T-helper 22 cell (primary cell): ENCODE data around the gene EMID1.

ENCODE experiments used
- DNase-seq: peaks from one replicate; pipeline ENCODE4 v3.0.0-alpha.2; 2020; ENCODE audit warnings: low read depth

Gene EMID1

GRCh38 chr22:29298641-29299040 lies 92.9 kb downstream of the EMID1 start:
- DNase-seq: no peak

- DNase-seq: no peak
These were observed 93.6 kb downstream of the EMID1 start for GRCh38 chr22:29299136-29299900.

- DNase-seq: no peak
These were observed 94.7 kb downstream of the EMID1 start for GRCh38 chr22:29300467-29300806.

- no peak for DNase-seq
These were observed 95.3 kb downstream of the EMID1 start for GRCh38 chr22:29300807-29301601.

GRCh38 chr22:29301716-29302401 lies 96.2 kb downstream of the EMID1 start:
- no peak for DNase-seq

GRCh38 chr22:29302402-29302680 lies 96.6 kb downstream of the EMID1 start:
- DNase-seq: no peak

GRCh38 chr22:29302681-29303465 lies 97.2 kb downstream of the EMID1 start:
- no peak for DNase-seq

GRCh38 chr22:29305836-29306174 lies 100.1 kb downstream of the EMID1 start:
- no peak for DNase-seq

GRCh38 chr22:29306175-29306834 lies 100.6 kb downstream of the EMID1 start, which contains the start of gene GAS2L1:
Gene GAS2L1, plus strand, starts transcription at chr22:29306650. Its CDS starts 1,456 bp downstream, at chr22:29308106.
- DNase-seq: no peak

GRCh38 chr22:29306835-29307595 lies 101.3 kb downstream of the EMID1 start:
- no peak for DNase-seq

GRCh38 chr22:29307596-29308147 lies 102.0 kb downstream of the EMID1 start:
- DNase-seq: no peak

- DNase-seq: no peak
These were observed 102.6 kb downstream of the EMID1 start for GRCh38 chr22:29308148-29308790.

GRCh38 chr22:29308791-29309262 lies 103.1 kb downstream of the EMID1 start:
- no peak for DNase-seq
